ENCODE results near the gene C12orf42.

Gene C12orf42

GRCh38 chr12:103392722-103393121, 103.0 kb downstream of the C12orf42 start:
- TF ChIP-seq, protein P1, sequence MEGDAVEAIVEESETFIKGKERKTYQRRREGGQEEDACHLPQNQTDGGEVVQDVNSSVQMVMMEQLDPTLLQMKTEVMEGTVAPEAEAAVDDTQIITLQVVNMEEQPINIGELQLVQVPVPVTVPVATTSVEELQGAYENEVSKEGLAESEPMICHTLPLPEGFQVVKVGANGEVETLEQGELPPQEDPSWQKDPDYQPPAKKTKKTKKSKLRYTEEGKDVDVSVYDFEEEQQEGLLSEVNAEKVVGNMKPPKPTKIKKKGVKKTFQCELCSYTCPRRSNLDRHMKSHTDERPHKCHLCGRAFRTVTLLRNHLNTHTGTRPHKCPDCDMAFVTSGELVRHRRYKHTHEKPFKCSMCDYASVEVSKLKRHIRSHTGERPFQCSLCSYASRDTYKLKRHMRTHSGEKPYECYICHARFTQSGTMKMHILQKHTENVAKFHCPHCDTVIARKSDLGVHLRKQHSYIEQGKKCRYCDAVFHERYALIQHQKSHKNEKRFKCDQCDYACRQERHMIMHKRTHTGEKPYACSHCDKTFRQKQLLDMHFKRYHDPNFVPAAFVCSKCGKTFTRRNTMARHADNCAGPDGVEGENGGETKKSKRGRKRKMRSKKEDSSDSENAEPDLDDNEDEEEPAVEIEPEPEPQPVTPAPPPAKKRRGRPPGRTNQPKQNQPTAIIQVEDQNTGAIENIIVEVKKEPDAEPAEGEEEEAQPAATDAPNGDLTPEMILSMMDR (IDR thresholded peaks at IDR 0.05; ENCODE audit: extremely low read depth, missing control alignments) = no peak
- peak; percentile 19 for DNase-seq (ENCODE audit: low spot score)

- TF ChIP-seq, protein P1 (IDR thresholded peaks at IDR 0.05; ENCODE audit: extremely low read depth, missing control alignments) = no peak
- DNase-seq (ENCODE audit: low spot score) = no peak
Observed at GRCh38 chr12:103391103-103391502, 104.7 kb downstream of the C12orf42 start.

GRCh38 chr12:103387385-103387784, 108.4 kb downstream of the C12orf42 start:
- DNase-seq (ENCODE audit: low spot score) = no peak
- TF ChIP-seq, protein P1 (IDR thresholded peaks at IDR 0.05; ENCODE audit: extremely low read depth, missing control alignments) = no peak

GRCh38 chr12:103386451-103386850, 109.3 kb downstream of the C12orf42 start:
- TF ChIP-seq, protein P1 (IDR thresholded peaks at IDR 0.05; ENCODE audit: extremely low read depth, missing control alignments) = no peak
- no peak for DNase-seq (ENCODE audit: low spot score)

GRCh38 chr12:103382736-103383346, 112.9 kb downstream of the C12orf42 start:
- DNase-seq (ENCODE audit: low spot score) = no peak

DNA sequence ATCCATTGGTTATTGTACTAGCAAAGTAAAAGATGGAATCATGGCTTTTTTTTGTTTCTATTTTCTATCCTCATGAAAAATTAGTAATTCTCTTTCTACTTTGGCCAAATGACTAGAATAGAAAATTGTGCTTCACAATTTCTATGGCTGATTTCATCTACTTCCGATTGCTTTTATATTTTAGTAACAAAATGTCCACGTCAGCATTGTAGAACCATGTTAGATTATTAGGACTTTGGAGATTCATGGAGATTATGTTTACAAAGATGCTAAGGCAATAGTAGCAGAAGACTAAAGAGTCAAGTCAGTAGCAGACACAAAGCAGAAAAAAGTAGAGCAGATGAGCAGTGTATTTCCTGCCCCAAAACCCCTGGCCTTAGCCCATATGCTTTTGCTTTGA, 113.6 kb downstream of the C12orf42 start:
- DNase-seq (ENCODE audit: low spot score) = no peak
- TF ChIP-seq, protein P1 (IDR thresholded peaks at IDR 0.05; ENCODE audit: extremely low read depth, missing control alignments) = no peak

More at GRCh38 chr12:103382736-103383346, 112.9 kb downstream of the C12orf42 start:
- TF ChIP-seq, protein P1 (IDR thresholded peaks at IDR 0.05; ENCODE audit: extremely low read depth, missing control alignments) = no peak

GRCh38 chr12:103379670-103380069, 116.1 kb downstream of the C12orf42 start:
- TF ChIP-seq, protein P1 (IDR thresholded peaks at IDR 0.05; ENCODE audit: extremely low read depth, missing control alignments) = no peak
- DNase-seq (ENCODE audit: low spot score) = no peak
